Measurements from ENCODE around the gene ELOB.

ELOB gene

GRCh38 chr16:2743007-2743810, 33.9 kb downstream of the ELOB start:
- TF ChIP-seq, protein P1, sequence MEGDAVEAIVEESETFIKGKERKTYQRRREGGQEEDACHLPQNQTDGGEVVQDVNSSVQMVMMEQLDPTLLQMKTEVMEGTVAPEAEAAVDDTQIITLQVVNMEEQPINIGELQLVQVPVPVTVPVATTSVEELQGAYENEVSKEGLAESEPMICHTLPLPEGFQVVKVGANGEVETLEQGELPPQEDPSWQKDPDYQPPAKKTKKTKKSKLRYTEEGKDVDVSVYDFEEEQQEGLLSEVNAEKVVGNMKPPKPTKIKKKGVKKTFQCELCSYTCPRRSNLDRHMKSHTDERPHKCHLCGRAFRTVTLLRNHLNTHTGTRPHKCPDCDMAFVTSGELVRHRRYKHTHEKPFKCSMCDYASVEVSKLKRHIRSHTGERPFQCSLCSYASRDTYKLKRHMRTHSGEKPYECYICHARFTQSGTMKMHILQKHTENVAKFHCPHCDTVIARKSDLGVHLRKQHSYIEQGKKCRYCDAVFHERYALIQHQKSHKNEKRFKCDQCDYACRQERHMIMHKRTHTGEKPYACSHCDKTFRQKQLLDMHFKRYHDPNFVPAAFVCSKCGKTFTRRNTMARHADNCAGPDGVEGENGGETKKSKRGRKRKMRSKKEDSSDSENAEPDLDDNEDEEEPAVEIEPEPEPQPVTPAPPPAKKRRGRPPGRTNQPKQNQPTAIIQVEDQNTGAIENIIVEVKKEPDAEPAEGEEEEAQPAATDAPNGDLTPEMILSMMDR (IDR thresholded peaks at IDR 0.05; ENCODE audit: control insufficient read depth, insufficient read depth, low read depth, low read length, missing control alignments) = no peak
- H3K4me3 ChIP-seq (ENCODE audit: control insufficient read depth, low read depth, low read length) = no peak overlapping the region
- DNase-seq (ENCODE audit: low read depth) = no peak

- DNase-seq (ENCODE audit: low read depth) = no peak
- TF ChIP-seq, protein P1 (IDR thresholded peaks at IDR 0.05; ENCODE audit: control insufficient read depth, insufficient read depth, low read depth, low read length, missing control alignments) = no peak
- H3K4me3 ChIP-seq (ENCODE audit: control insufficient read depth, low read depth, low read length) = no peak overlapping the region
Measured at GRCh38 chr16:2742323-2743006, 34.6 kb downstream of the ELOB start.

DNA sequence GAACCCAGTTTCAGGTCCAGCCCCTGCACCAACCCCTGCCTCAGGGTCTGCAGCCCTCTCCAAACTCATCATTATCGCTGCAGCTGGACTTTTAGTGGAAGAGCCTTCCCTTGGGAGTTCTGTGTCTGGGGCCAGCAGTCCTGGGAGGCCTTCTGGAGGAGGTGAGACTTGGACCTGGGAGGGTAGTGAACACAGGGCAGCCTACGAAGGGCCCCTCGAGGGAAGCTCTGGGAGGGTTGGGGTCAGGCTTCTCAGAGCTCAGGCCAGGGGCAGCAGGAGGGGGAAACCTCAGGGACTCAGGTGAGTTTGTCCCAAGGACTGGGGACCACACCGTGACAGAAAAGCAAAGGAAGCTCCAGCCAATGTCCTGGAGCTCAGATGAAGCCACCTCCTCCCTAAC, 35.9 kb downstream of the ELOB start:
- no peak overlapping the region for H3K4me3 ChIP-seq (ENCODE audit: control insufficient read depth, low read depth, low read length)
- no peak for DNase-seq (ENCODE audit: low read depth)
- TF ChIP-seq, protein P1 (IDR thresholded peaks at IDR 0.05; ENCODE audit: control insufficient read depth, insufficient read depth, low read depth, low read length, missing control alignments) = no peak

- no peak overlapping the region for H3K4me3 ChIP-seq (ENCODE audit: control insufficient read depth, low read depth, low read length)
- TF ChIP-seq, protein P1 (IDR thresholded peaks at IDR 0.05; ENCODE audit: control insufficient read depth, insufficient read depth, low read depth, low read length, missing control alignments) = no peak
- DNase-seq (ENCODE audit: low read depth) = no peak
Measured at GRCh38 chr16:2740476-2740875, 36.6 kb downstream of the ELOB start.

DNA sequence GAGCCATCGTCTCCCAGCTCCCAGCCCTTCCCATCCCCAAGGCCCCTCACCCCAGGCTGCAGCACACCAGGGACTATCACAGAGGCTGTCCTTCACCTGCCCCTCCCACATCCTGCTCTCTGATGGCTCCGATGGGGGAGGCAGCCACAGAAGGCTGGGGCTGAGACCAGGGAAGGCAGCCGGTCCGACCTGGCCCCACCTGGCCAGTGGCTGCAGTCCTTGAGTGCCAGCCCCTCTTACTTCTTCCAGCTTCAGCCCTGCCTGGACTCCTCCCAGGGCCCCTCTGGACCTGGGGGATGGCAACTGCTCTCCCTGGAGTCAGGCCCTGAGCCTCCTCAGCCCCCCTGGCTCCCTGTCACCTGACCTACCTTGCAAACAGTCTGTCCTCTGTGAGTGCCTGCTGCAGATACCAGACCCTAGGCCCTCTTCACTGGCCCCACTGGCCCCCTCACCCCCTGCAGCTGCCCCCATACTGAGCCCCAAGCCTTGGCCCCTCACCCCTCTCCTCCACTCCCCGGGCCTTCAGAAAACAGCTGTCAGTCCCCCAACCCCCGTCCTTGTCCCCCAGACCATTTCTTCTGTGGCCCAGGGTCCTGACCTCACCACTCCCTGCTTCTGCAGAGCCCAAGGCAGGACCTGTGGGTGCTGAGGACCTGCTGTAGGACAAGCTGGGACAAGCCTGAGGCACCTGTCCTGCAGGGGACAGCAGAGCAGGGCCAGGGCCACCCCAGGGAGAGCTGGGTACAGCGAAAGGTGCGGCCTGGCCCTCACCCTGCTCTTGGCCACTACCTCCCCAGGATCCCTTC, 37.3 kb downstream of the ELOB start:
- DNase-seq (ENCODE audit: low read depth) = no peak
- TF ChIP-seq, protein P1 (IDR thresholded peaks at IDR 0.05; ENCODE audit: control insufficient read depth, insufficient read depth, low read depth, low read length, missing control alignments) = no peak
- H3K4me3 ChIP-seq (ENCODE audit: control insufficient read depth, low read depth, low read length) = no peak overlapping the region

GRCh38 chr16:2738615-2739014, 38.5 kb downstream of the ELOB start:
- TF ChIP-seq, protein P1 (IDR thresholded peaks at IDR 0.05; ENCODE audit: control insufficient read depth, insufficient read depth, low read depth, low read length, missing control alignments) = no peak
- no peak for DNase-seq (ENCODE audit: low read depth)
- no peak overlapping the region for H3K4me3 ChIP-seq (ENCODE audit: control insufficient read depth, low read depth, low read length)

Data from AG09309 (cell line).